ENCODE measurements around the gene IMPG2. TPM values are rescaled to one million over a fixed set of nuclear protein-coding genes. Genes with fewer than 3 reads are reported as not detected.

The IMPG2 gene
- total RNA-seq, 4 donors from 2014 or later = 0.05 to 0.13 (median 0.11) TPM; not detected in 1

DNA sequence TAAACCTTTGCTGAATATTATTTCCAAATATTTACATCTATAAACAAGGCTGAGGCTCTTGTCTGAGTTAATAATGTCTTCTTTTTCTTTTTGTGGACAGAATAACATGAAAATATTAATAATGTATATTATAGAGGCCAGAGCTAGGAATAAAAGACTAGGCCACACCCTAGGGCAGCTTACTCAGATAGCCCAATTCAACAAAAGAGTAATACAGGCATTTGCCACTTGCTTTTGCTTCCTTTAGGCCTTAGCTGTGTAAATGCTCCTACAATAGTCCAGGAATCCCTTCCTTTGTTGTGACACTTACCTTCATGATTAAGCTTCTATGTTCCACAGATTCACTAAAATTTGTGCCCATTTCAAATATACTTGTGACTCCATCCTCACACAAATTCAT, 16.5 kb downstream of the IMPG2 start:
- intact Hi-C loops (cut with DNase I; ENCODE audit: low total_unique reads) = no loop called here
- DNase-seq (ENCODE audit: low spot score in 2 of 2) = no peak
- H3K4me3 ChIP-seq (ENCODE audit: low read depth, poor library complexity, severe bottlenecking) = no peak overlapping the region
- no peak for TF ChIP-seq POLR2A (IDR thresholded peaks at IDR 0.05)
- TF ChIP-seq CTCF (IDR thresholded peaks at IDR 0.05) = no peak

DNA sequence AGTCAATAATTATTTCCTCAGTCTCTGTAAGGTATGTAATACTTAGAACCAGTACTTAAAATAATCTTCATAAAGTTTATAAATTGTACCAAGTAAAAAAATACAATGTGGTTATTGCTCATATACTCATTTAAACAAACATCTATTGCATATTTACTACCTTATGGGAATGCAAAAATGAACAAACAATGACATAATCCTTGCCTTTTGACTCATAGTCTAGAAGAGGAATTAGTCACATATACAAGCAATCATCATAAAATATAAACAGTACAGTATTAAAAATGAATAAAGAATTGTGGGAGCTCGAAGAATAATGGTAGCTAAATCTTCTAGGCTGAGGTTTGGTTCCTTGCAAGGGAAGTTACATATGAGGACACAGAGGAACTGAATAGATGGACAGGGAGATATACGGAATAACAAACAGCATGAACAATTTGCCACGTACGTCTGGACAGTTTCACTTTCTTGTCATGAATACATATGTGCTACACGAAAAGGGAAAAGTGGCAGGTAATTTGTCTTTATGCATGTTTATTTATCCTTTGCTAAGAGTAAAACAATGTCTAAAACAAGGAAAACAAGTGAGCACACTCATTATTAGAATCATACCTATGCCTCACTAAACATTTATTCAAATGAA, 17.2 kb downstream of the IMPG2 start:
- intact Hi-C loops (cut with DNase I; ENCODE audit: low total_unique reads) = no loop called here
- H3K4me3 ChIP-seq (ENCODE audit: low read depth, poor library complexity, severe bottlenecking) = no peak overlapping the region
- no peak for DNase-seq (ENCODE audit: low spot score in 2 of 2)
- TF ChIP-seq POLR2A (IDR thresholded peaks at IDR 0.05) (no peak), CTCF (IDR thresholded peaks at IDR 0.05) (no peak)
- WGBS, 2 donors = 57 to 68% methylated on average over 5 of the region's 5 CpGs

GRCh38 chr3:101300073-101300472, 20.3 kb downstream of the IMPG2 start:
- no peak for DNase-seq (ENCODE audit: low spot score in 2 of 2)
- H3K4me3 ChIP-seq (ENCODE audit: low read depth, poor library complexity, severe bottlenecking) = no peak overlapping the region
- no peak for TF ChIP-seq CTCF (IDR thresholded peaks at IDR 0.05)
- no peak for TF ChIP-seq POLR2A (IDR thresholded peaks at IDR 0.05)
- WGBS, 2 donors = 93 to 100% methylated on average over 5 of the region's 8 CpGs
- intact Hi-C loops (cut with DNase I; ENCODE audit: low total_unique reads) = no loop called here

GRCh38 chr3:101292027-101292426, 28.3 kb downstream of the IMPG2 start:
- no peak for DNase-seq (ENCODE audit: low spot score in 2 of 2)
- intact Hi-C loops (cut with DNase I; ENCODE audit: low total_unique reads) = no loop called here
- H3K4me3 ChIP-seq (ENCODE audit: low read depth, poor library complexity, severe bottlenecking) = no peak overlapping the region
- no peak for TF ChIP-seq CTCF (IDR thresholded peaks at IDR 0.05)
- TF ChIP-seq POLR2A (IDR thresholded peaks at IDR 0.05) = no peak

- intact Hi-C loops (cut with DNase I; ENCODE audit: low total_unique reads) = no loop called here
- no peak for TF ChIP-seq CTCF (IDR thresholded peaks at IDR 0.05)
- TF ChIP-seq POLR2A (IDR thresholded peaks at IDR 0.05) = no peak
These were observed 32.1 kb downstream of the IMPG2 start for GRCh38 chr3:101288294-101288693.

DNA sequence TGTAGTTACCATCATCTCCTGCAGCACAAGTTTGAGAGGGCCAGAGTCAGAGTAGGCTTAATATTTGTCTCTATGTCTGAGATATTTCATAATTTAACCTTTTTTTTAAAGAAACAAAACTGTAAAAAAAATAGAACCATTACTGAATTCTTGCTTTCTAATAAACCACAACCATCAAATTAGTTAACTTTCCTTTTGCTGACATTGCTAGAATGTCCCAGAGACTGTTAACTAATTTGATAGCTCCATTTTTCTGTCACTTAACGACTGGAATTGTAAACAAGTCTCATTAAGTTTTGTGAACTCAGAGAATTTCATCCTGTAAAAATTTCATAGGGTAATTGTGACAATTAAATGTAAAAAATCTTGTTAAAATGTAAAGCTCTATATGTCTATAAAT, 35.6 kb downstream of the IMPG2 start:
- TF ChIP-seq CTCF (IDR thresholded peaks at IDR 0.05) (no peak), POLR2A (IDR thresholded peaks at IDR 0.05) (no peak)
- H3K4me3 ChIP-seq (ENCODE audit: low read depth, poor library complexity, severe bottlenecking) = no peak overlapping the region
- 80 to 82% methylated on average over 1 of the region's 1 CpG for WGBS, 2 donors
- DNase-seq (ENCODE audit: low spot score in 2 of 2) = no peak
- intact Hi-C loops (cut with DNase I; ENCODE audit: low total_unique reads) = no loop called here

More at GRCh38 chr3:101288294-101288693, 32.1 kb downstream of the IMPG2 start:
- H3K4me3 ChIP-seq (ENCODE audit: low read depth, poor library complexity, severe bottlenecking) = no peak overlapping the region
- 80 to 90% methylated on average over 2 of the region's 2 CpGs for WGBS, 2 donors
- DNase-seq (ENCODE audit: low spot score in 2 of 2) = no peak

Data from lower leg skin (tissue), 4 donors.